ENCODE data around the gene WRNIP1.
"Not testable (repeated sequence)": the region's sequence is repeated elsewhere in the genome, so short reads cannot be mapped to it uniquely, and the experiment has no call there.

The WRNIP1 gene

GRCh38 chr6:2796861-2797260 is 31.7 kb downstream of the WRNIP1 start:
- no peak for DNase-seq (ENCODE audit: low read depth)
- no peak overlapping the region for H3K4me3 ChIP-seq (ENCODE audit: low read depth, low read length)
- TF ChIP-seq, protein P1, sequence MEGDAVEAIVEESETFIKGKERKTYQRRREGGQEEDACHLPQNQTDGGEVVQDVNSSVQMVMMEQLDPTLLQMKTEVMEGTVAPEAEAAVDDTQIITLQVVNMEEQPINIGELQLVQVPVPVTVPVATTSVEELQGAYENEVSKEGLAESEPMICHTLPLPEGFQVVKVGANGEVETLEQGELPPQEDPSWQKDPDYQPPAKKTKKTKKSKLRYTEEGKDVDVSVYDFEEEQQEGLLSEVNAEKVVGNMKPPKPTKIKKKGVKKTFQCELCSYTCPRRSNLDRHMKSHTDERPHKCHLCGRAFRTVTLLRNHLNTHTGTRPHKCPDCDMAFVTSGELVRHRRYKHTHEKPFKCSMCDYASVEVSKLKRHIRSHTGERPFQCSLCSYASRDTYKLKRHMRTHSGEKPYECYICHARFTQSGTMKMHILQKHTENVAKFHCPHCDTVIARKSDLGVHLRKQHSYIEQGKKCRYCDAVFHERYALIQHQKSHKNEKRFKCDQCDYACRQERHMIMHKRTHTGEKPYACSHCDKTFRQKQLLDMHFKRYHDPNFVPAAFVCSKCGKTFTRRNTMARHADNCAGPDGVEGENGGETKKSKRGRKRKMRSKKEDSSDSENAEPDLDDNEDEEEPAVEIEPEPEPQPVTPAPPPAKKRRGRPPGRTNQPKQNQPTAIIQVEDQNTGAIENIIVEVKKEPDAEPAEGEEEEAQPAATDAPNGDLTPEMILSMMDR (IDR thresholded peaks at IDR 0.05; ENCODE audit: low read depth, low read length, missing control alignments): no peak

DNA sequence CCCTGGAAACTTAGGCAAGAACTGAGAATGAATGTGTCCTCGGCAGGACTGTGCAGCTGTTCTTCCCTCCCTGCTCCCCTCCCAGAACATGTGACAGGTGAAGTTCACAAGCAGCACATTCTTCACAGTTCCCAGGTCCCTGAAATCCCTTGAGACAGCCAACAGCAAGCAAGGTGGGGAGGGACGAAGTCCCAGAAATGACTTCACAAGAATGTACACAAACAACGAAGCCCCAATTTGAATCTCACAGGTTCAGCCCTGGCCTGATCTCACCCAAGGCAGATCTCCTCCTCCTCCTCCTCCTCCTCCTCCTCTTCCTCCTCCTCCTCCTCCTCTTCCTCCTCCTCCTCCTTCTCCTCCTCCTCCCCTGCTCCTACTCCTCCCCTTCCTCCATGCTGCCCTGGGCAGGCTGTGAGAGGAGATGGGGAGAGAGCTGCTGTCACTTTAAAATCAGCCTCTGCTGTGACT is 32.4 kb downstream of the WRNIP1 start:
- DNase-seq (ENCODE audit: low read depth): no peak
- TF ChIP-seq, protein P1 (IDR thresholded peaks at IDR 0.05; ENCODE audit: low read depth, low read length, missing control alignments): no peak

GRCh38 chr6:2798586-2799134 is 33.5 kb downstream of the WRNIP1 start:
- no peak for DNase-seq (ENCODE audit: low read depth)
- TF ChIP-seq, protein P1 (IDR thresholded peaks at IDR 0.05; ENCODE audit: low read depth, low read length, missing control alignments): no peak
- H3K4me3 ChIP-seq (ENCODE audit: low read depth, low read length): no peak overlapping the region

More for the DNA sequence above, 32.4 kb downstream of the WRNIP1 start:
- no peak overlapping the region for H3K4me3 ChIP-seq (ENCODE audit: low read depth, low read length)

DNA sequence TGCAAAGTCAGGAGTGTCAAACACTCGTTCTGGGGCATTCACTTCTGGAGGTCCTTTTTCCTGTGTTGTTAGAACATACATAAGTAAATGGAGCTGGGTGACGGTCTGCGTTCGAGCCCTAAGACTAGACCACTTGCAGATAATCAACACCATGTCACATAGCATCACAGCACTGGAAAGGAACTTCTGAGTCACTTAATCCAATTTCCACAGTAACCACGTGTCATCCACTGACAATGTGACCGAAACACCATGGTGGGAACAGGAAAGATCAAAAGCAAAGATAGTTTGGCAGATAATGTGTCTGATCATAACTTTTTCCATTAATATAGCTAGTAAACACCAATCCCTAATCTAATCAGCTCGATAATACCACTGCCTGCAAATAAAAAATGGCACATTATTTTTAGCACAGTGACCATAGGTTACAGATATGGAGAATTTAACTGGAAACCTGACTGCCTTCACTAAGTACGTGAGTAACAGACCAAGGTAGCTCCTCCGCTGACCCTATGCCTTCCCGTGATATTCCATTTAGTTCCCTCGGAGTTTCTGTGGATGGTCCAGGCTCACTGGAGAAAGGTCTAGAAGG is 34.8 kb downstream of the WRNIP1 start:
- H3K4me3 ChIP-seq (ENCODE audit: low read depth, low read length): no peak overlapping the region
- no peak for DNase-seq (ENCODE audit: low read depth)
- TF ChIP-seq, protein P1 (IDR thresholded peaks at IDR 0.05; ENCODE audit: low read depth, low read length, missing control alignments): no peak

GRCh38 chr6:2800552-2801316 is 35.5 kb downstream of the WRNIP1 start:
- no peak for DNase-seq (ENCODE audit: low read depth)
- no peak overlapping the region for H3K4me3 ChIP-seq (ENCODE audit: low read depth, low read length)
- TF ChIP-seq, protein P1 (IDR thresholded peaks at IDR 0.05; ENCODE audit: low read depth, low read length, missing control alignments): no peak

- not testable (repeated sequence) for H3K4me3 ChIP-seq (ENCODE audit: low read depth, low read length); DNase-seq (ENCODE audit: low read depth)
These were observed 36.5 kb downstream of the WRNIP1 start for GRCh38 chr6:2801687-2802086.

DNA sequence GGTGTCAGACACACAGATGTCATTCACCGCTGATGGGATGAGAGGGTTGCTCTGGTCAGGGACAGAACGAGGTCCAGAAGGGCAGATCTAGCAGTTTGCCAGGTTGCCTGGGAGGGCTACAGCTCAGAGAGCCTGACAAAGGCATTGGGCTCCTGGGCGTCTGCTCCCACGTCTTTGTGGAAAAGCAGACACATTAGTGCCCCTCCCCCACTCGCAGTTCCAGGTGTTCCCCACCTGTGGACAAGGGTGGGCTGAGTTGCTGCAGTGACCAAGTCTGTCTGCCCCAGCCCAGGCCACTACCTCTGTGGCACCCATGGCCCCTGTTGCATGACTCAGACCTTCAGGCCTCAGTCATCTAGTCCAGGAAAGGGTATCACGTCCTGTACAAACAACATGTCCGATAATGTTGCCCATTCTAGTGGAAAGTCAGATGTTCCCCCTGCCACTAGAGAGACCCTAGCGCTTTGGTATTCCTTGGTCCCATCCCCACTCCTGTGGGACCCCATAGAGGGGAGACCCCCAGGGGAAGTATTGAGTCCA is 37.4 kb downstream of the WRNIP1 start:
- no peak overlapping the region for H3K4me3 ChIP-seq (ENCODE audit: low read depth, low read length)
- TF ChIP-seq, protein P1 (IDR thresholded peaks at IDR 0.05; ENCODE audit: low read depth, low read length, missing control alignments): no peak
- no peak for DNase-seq (ENCODE audit: low read depth)

Data from GM12864 (cell line).